Small intestine (tissue), 7 donors: ENCODE measurements around the gene TRPV6. TPM values are rescaled to one million over a fixed set of nuclear protein-coding genes. Genes with fewer than 3 reads are reported as not detected.

Source experiments
- DNase-seq, 2 donors: peaks; one replicate each; pipeline versions ENCODE4 v3.0.0 to v3.0.0-alpha.2; 2013
- FAIRE-seq: peaks from 2 replicates; lab custom pipeline; 2012; peaks lifted over from hg19 to GRCh38; lab: Jason Lieb, UNC
- H3K27ac ChIP-seq, 3 donors: one replicate each; pipeline ENCODE4 v1.5.1; 2013; ENCODE audit warnings: low read length in 2 of 3, mild to moderate bottlenecking in 2 of 3, control low read depth in 1 of 3, inconsistent platforms in 1 of 3, low read depth in 1 of 3, moderate library complexity in 1 of 3
- H3K27me3 ChIP-seq, 3 donors: one replicate each; pipeline ENCODE4 v1.6.1; 2013; ENCODE audit warnings: low read length in 3 of 3, inconsistent platforms in 1 of 3; ENCODE audit not compliant: control insufficient read depth in 3 of 3, insufficient read depth in 3 of 3
- H3K36me3 ChIP-seq, 3 donors: one replicate each; pipeline ENCODE4 v1.6.1; 2013; ENCODE audit warnings: low read length in 3 of 3, inconsistent platforms in 1 of 3, low read depth in 1 of 3, mild to moderate bottlenecking in 1 of 3, moderate library complexity in 1 of 3; ENCODE audit not compliant: control insufficient read depth in 3 of 3, insufficient read depth in 2 of 3
- H3K4me1 ChIP-seq, 3 donors: one replicate each; pipeline ENCODE4 v1.6.1; 2013; ENCODE audit warnings: low read length in 2 of 3, inconsistent platforms in 1 of 3, low read depth in 1 of 3, mild to moderate bottlenecking in 1 of 3, moderate library complexity in 1 of 3; ENCODE audit not compliant: control insufficient read depth in 3 of 3, insufficient read depth in 2 of 3
- H3K4me3 ChIP-seq, 3 donors: one replicate each; pipeline ENCODE4 v1.5.1; 2013; ENCODE audit warnings: low read length in 3 of 3, control low read depth in 1 of 3, inconsistent platforms in 1 of 3, low read depth in 1 of 3, mild to moderate bottlenecking in 1 of 3, moderate library complexity in 1 of 3
- H3K9me3 ChIP-seq, 2 donors: one replicate each; pipeline ENCODE4 v1.6.1; 2013; ENCODE audit warnings: low read depth in 1 of 2, low read length in 1 of 2; ENCODE audit not compliant: control insufficient read depth in 2 of 2, insufficient read depth in 1 of 2
- WGBS, 3 donors: extraction: QIAGEN DNeasy Blood & Tissue Kit; methylation state at CpG; one replicate each; pipeline ENCODE4 v1.1.7; 2013; 5-methylcytosine and 5-hydroxymethylcytosine counted together
- polyA plus RNA-seq, 4 donors: library from polyadenylated mRNA; stranded (reverse) in 3 of 4; unstranded in 1 of 4; fragments of 200-250 nt in 3 of 4; fragments of 120-200 nt in 1 of 4; gene quantifications; one replicate each; pipeline versions ENCODE4 v1.2.1 to v1.2.3, GENCODE V29; 2013
- donor health status: healthy with polysubstance abuse.
- donor health status: control.
- donor health status: control.
- donor health status: Bipolar disorder and iron deficiency.
- donor health status: healthy.

The TRPV6 gene
- polyA plus RNA-seq, 4 donors = 0.22 to 27.3 (median 15.9) TPM

DNA sequence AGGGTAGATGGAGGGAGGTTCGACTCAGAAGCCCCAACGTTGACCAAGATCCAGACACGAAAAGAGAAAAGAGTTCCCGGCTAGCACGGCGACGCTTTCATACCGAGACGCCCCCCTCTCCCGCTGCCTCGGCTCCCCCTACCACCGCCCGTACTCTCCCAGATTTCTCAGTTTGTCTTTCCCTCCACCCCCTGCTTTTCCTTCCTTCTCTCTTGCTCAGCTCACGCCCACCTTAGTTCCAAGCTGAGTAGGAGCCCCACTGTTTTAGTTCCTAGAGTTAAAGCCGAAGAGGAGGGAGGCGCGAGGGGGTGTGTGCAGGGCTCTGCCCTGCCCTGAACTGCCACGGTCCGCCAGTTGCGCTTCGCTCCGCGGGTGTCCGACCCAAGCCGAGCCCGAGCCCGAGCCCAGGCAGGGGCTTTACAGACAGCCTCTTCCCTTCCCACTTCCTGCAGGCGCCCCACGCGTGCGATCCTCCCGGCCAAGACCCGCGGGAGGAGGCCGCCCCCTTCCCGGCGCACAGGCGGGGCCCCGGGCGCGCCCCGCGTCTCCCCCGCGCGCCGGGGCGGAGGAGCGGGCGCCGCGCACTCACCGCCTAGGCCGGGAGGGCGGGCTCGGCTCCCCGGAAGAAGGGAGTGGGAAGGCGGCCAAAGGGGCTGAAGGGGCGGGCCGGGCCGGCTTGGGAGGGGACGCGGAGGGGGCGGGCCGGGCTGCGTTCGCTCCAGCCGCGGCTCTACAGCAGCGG is 31.0 kb downstream of the TRPV6 start, which contains the start of gene EPHB6:
TSS of gene EPHB6 (plus strand) at position 705 of the 742 bp plus-strand sequence. CDS start 8,152 bp downstream, outside the sequence.
- no peaks in the 10 kb centered on the region for H3K9me3 ChIP-seq
- H3K4me3 ChIP-seq = peak within 1 kb of the TSS; percentile 43 to 75 (median 65)
- peaks cover 0 to 15% (median 0%) of the 10 kb centered on the region in 3 donors for H3K27me3 ChIP-seq
- H3K4me1 ChIP-seq = no peaks in the 10 kb centered on the region
- FAIRE-seq (no peak), DNase-seq (peak; percentile 70 to 87)
- H3K36me3 ChIP-seq = no peaks in the 10 kb centered on the region
- peak within 1 kb of the TSS; percentile 25 to 69 (median 45) for H3K27ac ChIP-seq
- WGBS, 3 donors = 0% methylated on average over 41 to 70 of the region's 70 CpGs

- no peaks in the 10 kb centered on the region for H3K9me3 ChIP-seq
- no peaks in the 10 kb centered on the region for H3K36me3 ChIP-seq
- peak overlapping the region; percentile 43 to 75 (median 65) for H3K4me3 ChIP-seq
- WGBS, 3 donors = 1% methylated on average over 23 of the region's 23 CpGs
- no peaks in the 10 kb centered on the region for H3K4me1 ChIP-seq
- DNase-seq (peak; percentile 68 to 76), FAIRE-seq (no peak)
- peaks cover 0 to 16% (median 0%) of the 10 kb centered on the region in 3 donors for H3K27me3 ChIP-seq
- H3K27ac ChIP-seq = peak overlapping the region in 2 of 3 donors; percentile 25 to 69
These were observed 31.7 kb downstream of the TRPV6 start for GRCh38 chr7:142853739-142854371.

DNA sequence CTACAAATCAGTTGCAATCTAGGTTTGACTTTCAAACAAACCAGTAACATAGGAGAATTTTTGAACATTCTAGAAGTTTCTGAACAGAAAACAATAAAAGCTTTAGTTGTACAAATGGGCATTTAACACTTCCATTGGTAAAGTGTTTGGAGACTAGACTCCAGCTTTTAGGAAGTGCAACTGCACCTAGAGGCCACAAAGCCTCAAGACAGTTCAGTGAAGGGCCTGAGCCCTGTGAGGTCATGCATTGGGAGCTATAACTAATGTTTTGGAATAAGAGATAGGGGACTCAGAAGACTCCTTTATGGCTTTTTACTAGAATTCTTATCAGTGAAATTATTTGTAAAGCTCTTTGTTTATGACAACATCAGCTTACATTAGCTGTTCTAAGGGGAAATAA is 33.6 kb downstream of the TRPV6 start:
- no peak for DNase-seq
- H3K36me3 ChIP-seq = no peaks in the 10 kb centered on the region
- H3K27ac ChIP-seq = no peak overlapping the region
- FAIRE-seq = no peak
- H3K9me3 ChIP-seq = no peaks in the 10 kb centered on the region
- H3K4me3 ChIP-seq = no peak overlapping the region
- H3K4me1 ChIP-seq = no peaks in the 10 kb centered on the region
- H3K27me3 ChIP-seq = peaks cover 0 to 16% (median 0%) of the 10 kb centered on the region in 3 donors

DNA sequence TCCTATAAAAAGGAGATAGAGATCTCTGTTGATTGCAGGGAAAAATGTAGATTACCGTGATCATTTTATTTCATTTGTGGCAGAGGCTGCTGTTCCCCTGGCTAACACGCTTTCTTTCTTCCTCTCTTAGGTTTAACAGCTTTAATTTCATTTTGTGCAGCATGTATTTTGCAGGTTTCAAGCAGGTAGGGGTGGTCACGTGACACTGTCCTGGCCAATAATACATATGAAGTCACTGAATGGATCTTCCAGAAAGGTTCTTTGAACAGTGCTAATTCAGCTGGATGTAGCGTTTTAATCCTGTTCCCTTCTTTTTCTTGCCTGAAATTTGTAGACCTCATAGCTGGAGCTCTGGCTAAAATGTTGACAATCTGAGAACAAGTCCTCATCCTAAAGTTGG is 34.3 kb downstream of the TRPV6 start:
- Histone ChIP-seq H3K9me3 (no peaks in the 10 kb centered on the region), H3K4me3 (no peak overlapping the region), H3K27me3 (peaks cover 0 to 16% (median 0%) of the 10 kb centered on the region in 3 donors), H3K27ac (no peak overlapping the region), H3K36me3 (no peaks in the 10 kb centered on the region), H3K4me1 (no peaks in the 10 kb centered on the region)
- no peak for DNase-seq
- no peak for FAIRE-seq
- 86 to 92% (median 88%) methylated on average over 4 of the region's 4 CpGs for WGBS, 3 donors

DNA sequence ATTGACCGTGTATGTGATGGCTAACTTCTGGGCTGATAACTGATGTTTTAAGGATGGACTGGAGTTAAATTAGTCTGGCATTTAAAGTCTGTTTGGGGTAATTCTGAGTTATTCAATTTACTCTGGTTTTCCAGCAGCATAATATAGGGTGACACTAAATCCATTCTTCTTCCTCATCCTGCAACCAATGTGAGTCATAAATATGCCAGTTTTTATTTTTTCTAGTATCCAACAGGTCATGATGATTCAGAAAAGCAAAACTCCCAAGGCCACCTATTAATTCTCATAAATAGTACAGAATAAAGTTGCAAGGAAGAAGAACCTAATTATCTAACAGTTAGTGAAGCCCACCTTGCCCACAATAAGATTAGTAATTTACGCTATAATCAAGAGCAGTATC is 38.2 kb downstream of the TRPV6 start:
- Histone ChIP-seq H3K27ac (no peak overlapping the region), H3K4me1 (peaks cover 0 to 2% (median 0%) of the 10 kb centered on the region in 3 donors), H3K27me3 (peaks cover 0 to 6% (median 0%) of the 10 kb centered on the region in 3 donors), H3K9me3 (no peaks in the 10 kb centered on the region), H3K36me3 (no peaks in the 10 kb centered on the region), H3K4me3 (no peak overlapping the region)
- no peak for FAIRE-seq
- no peak for DNase-seq
- 85 to 91% (median 85%) methylated on average over 2 of the region's 2 CpGs for WGBS, 3 donors

DNA sequence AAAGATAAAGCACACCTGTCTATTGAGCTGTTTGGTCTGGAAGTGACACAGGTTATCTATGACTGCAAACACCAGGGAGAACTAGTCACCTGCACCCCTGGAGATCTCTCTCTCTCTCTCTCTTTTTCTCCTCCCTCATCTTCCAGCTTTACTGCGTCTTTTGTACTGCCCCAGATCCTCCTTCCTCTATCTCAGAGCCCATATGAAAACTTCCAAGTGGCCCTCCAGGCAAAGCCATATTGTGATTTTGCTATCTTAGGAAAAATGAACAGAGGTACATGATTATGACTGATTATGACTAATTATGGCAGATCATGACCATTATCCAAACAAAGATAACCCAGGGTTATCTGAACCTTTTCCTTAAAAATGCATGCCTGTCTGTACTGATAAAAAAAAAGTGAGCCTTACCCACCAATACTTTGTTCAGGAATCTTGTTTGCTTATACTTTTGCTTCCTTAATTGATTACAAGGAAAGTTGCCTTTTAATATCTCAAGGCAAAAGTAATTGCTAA is 43.2 kb downstream of the TRPV6 start:
- Histone ChIP-seq H3K9me3 (no peaks in the 10 kb centered on the region), H3K4me1 (peaks cover 0 to 2% (median 2%) of the 10 kb centered on the region in 3 donors), H3K27me3 (peaks cover 0 to 2% (median 0%) of the 10 kb centered on the region in 3 donors), H3K27ac (peak overlapping the region in 1 of 3 donors; percentile 26), H3K4me3 (no peak overlapping the region), H3K36me3 (no peaks in the 10 kb centered on the region)
- WGBS, 3 donors = 29 to 63% (median 48%) methylated on average over 1 of the region's 1 CpG
- no peak for FAIRE-seq
- DNase-seq = no peak

DNA sequence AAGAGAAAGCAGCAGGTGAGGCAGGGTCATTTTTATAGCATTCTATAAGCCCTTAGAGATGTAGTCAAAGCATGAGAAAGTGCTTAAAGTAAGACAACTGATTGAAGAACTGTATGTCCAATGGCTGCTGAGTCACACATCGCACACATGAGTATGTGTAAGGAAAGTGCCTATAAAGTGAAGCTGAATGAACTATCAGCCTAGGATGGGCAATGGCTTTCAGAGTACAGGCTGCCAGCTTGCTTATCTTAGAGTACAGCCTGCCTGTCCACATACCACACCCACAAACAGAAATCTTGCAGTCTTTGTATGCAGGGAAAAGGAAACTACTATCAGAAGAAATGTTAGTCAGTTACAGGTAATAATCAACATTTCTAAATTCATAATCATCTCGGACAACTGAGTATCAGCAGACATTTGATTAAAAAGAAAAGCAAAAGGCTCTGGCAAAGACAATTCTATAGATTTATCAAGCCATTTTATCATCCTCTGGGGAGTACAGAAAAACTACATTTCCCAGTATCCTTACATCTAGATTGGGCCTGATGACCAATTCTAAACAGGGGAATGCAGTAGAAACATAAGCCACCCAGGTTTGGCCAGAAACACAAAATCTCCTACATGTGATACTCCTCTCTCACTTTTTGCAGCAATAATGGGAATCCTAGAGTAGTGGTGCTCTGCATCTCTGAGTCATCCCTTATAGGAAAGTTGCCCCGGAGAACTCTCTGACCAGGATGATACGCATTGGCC is 46.9 kb downstream of the TRPV6 start:
- H3K36me3 ChIP-seq = no peaks in the 10 kb centered on the region
- peaks cover 0 to 2% (median 2%) of the 10 kb centered on the region in 3 donors for H3K4me1 ChIP-seq
- no peak overlapping the region for H3K4me3 ChIP-seq
- whole genome bisulfite sequencing, 3 donors = 26 to 53% (median 35%) methylated on average over 4 of the region's 4 CpGs
- no peaks in the 10 kb centered on the region for H3K9me3 ChIP-seq
- no peak for FAIRE-seq
- DNase-seq = peak in 1 of 2 donors; percentile 87
- H3K27me3 ChIP-seq = peaks cover 0 to 2% (median 0%) of the 10 kb centered on the region in 3 donors
- no peak overlapping the region for H3K27ac ChIP-seq

DNA sequence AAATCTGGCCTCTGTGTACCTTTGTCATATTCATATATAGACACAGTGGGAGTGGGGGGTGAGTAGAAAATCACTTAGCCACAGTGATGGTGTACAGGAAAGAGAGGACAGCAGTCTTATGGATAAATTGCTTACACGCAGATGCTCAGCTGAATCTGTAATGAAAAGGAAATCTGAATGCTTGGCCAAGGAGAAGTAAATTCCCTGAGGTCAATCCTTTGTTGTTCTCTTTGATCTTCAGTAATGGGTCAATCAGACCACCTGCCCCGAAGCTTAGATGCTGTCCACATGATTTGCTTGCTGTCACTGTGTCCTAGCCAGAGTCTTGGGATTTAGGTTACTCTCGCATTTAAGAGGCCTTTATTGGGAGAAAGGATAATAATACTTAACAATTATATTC is 49.1 kb downstream of the TRPV6 start:
- DNase-seq (no peak), FAIRE-seq (no peak)
- H3K4me1 ChIP-seq = peaks cover 0 to 2% (median 0%) of the 10 kb centered on the region in 3 donors
- H3K27ac ChIP-seq = no peak overlapping the region
- H3K9me3 ChIP-seq = no peaks in the 10 kb centered on the region
- no peak overlapping the region for H3K4me3 ChIP-seq
- 87 to 94% (median 93%) methylated on average over 3 of the region's 3 CpGs for WGBS, 3 donors
- peaks cover 0 to 2% (median 0%) of the 10 kb centered on the region in 3 donors for H3K27me3 ChIP-seq
- no peaks in the 10 kb centered on the region for H3K36me3 ChIP-seq
